ENCODE data around the gene CENPA.
A peak's percentile ranks its signal among the peaks of the same experiment; 100 is the strongest.

The CENPA gene

GRCh38 chr2:26767894-26768487 is 17.9 kb upstream of the CENPA start:
- TF ChIP-seq, protein P1, sequence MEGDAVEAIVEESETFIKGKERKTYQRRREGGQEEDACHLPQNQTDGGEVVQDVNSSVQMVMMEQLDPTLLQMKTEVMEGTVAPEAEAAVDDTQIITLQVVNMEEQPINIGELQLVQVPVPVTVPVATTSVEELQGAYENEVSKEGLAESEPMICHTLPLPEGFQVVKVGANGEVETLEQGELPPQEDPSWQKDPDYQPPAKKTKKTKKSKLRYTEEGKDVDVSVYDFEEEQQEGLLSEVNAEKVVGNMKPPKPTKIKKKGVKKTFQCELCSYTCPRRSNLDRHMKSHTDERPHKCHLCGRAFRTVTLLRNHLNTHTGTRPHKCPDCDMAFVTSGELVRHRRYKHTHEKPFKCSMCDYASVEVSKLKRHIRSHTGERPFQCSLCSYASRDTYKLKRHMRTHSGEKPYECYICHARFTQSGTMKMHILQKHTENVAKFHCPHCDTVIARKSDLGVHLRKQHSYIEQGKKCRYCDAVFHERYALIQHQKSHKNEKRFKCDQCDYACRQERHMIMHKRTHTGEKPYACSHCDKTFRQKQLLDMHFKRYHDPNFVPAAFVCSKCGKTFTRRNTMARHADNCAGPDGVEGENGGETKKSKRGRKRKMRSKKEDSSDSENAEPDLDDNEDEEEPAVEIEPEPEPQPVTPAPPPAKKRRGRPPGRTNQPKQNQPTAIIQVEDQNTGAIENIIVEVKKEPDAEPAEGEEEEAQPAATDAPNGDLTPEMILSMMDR (conservative IDR thresholded peaks at IDR 0.05; ENCODE audit: low read depth, low read length) = no peak
- no peak for DNase-seq (ENCODE audit: low read depth)
- no peak overlapping the region for H3K4me3 ChIP-seq (ENCODE audit: low read depth, low read length)

GRCh38 chr2:26768759-26769088 is 17.1 kb upstream of the CENPA start:
- no peak overlapping the region for H3K4me3 ChIP-seq (ENCODE audit: low read depth, low read length)
- TF ChIP-seq, protein P1 (conservative IDR thresholded peaks at IDR 0.05; ENCODE audit: low read depth, low read length) = no peak
- no peak for DNase-seq (ENCODE audit: low read depth)

DNA sequence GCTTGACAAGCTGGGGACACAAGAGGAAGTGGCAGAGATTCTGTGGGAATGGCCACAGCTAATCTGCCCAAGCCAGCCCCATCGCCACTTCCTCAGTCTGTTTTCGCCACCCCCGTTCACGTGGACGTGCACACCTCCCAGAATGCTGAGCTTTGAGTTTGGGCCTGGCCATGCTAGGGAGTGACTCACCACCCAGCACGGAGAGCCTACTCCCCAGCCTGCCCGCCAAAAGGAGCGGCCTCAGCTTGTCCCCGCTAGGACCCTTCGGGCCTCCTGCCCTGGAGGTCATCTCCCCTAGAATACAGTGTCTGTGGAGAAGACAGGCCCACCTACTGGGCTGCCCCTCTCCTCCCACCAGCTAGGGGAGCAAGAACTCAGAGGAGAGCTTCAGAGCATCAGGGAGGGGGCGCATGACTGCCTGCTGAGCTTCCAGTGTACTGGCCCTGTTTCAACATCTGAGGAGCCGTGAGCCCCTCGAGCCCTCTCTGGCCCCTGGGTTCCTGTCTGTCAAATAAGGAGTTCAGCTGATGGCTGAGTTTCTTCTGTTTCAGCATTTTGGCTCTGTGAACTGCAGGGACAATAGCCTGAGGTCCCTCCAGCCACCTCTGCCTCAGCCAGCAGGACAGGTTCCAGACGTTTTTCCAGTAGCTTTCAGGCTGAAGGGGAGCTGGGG is 16.6 kb upstream of the CENPA start:
- TF ChIP-seq, protein P1 (conservative IDR thresholded peaks at IDR 0.05; ENCODE audit: low read depth, low read length) = no peak
- no peak overlapping the region for H3K4me3 ChIP-seq (ENCODE audit: low read depth, low read length)
- peak; percentile 73 for DNase-seq (ENCODE audit: low read depth)

GRCh38 chr2:26770986-26771586 is 14.8 kb upstream of the CENPA start:
- DNase-seq (ENCODE audit: low read depth) = peak; percentile 91
- H3K4me3 ChIP-seq (ENCODE audit: low read depth, low read length) = no peak overlapping the region
- TF ChIP-seq, protein P1 (conservative IDR thresholded peaks at IDR 0.05; ENCODE audit: low read depth, low read length) = peak; percentile 44

GRCh38 chr2:26772064-26773001 is 13.5 kb upstream of the CENPA start:
- TF ChIP-seq, protein P1 (conservative IDR thresholded peaks at IDR 0.05; ENCODE audit: low read depth, low read length) = no peak
- no peak overlapping the region for H3K4me3 ChIP-seq (ENCODE audit: low read depth, low read length)
- peak; percentile 92 for DNase-seq (ENCODE audit: low read depth)

DNA sequence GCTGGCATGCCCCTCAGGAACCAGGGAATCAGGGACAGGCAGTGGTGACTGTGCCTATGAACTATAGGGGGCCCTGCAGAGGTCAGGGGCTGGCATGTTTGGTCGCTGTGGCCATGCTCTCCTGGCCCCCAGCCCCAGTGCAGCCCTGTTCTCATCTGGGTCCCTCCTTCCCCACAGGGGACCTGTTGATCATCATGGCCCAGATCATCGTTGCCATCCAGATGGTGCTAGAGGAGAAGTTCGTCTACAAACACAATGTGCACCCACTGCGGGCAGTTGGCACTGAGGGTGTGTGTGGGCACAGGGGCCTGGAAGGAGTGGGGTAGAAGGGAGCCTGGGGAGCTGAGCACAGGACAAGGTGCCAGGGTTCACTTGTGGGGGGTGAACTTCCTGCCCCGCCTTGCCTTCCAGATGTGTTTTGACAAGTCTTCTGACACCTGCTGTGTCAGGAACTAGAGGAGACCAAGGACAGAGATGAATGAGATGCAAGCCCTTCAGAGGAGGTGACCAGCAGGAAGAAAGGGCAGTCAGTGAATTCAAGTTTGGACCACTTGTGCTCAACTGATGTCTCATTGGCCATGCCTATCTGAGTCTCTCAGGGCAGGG is 9.6 kb upstream of the CENPA start:
- TF ChIP-seq, protein P1 (conservative IDR thresholded peaks at IDR 0.05; ENCODE audit: low read depth, low read length) = no peak
- H3K4me3 ChIP-seq (ENCODE audit: low read depth, low read length) = no peak overlapping the region
- no peak for DNase-seq (ENCODE audit: low read depth)

Measured in choroid plexus epithelial cell (primary cell).